NT2/D1 (cell line): ENCODE data around the gene FAS.

Experiments used
- SUZ12 ChIP-seq: IDR thresholded peaks from 2 replicates; pipeline ENCODE4 v1.6.1; 2011; ENCODE audit not compliant: insufficient read length, insufficient read depth; ENCODE audit errors: extremely low read depth
- YY1 ChIP-seq: IDR thresholded peaks from 2 replicates; pipeline ENCODE4 v1.6.1; 2011; ENCODE audit not compliant: insufficient read length, insufficient read depth

DNA sequence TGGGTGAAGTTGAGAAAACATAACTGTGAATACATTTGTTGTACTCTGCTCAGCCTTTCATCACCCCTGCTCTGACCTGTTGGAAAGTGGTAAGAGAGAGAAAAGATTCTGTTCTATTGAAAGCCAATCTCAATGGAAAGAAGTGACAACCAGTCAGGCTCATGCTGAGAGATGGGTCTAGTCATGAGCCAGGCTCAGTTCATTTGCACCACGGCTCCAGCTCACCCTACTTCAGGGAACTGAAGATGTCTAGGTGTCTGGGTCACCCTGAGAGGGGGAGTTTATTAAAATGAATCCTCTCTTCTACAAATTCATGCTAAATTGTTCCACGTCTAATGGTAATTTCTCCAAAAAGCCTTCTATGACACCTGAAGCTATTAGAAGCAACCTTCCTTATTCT lies 12.1 kb upstream of the FAS start:
- TF ChIP-seq SUZ12 (no peak), YY1 (no peak)
